Measurements from ENCODE around the gene PHF21A. TPM values are rescaled to one million over a fixed set of nuclear protein-coding genes. Genes with fewer than 3 reads are reported as not detected.
"Not testable (repeated sequence)": the region's sequence is repeated elsewhere in the genome, so short reads cannot be mapped to it uniquely, and the experiment has no call there.

PHF21A gene
- total RNA-seq, 1 donor from 2014 or later, result 17.2 TPM

- no peak for ATAC-seq
Observed at GRCh38 chr11:46026606-46027293, 94.5 kb downstream of the PHF21A start.

GRCh38 chr11:46020084-46020599 is 101.1 kb downstream of the PHF21A start:
- ATAC-seq, result no peak

- ATAC-seq, result no peak
Observed at GRCh38 chr11:46018651-46019050, 102.6 kb downstream of the PHF21A start.

GRCh38 chr11:46017341-46017740 is 103.9 kb downstream of the PHF21A start:
- ATAC-seq, result no peak

GRCh38 chr11:46015941-46016340 is 105.3 kb downstream of the PHF21A start:
- no peak for ATAC-seq

- ATAC-seq, result not testable (repeated sequence)
Observed at GRCh38 chr11:46014168-46014567, 107.1 kb downstream of the PHF21A start.

- no peak for ATAC-seq
Observed at GRCh38 chr11:46012185-46012584, 109.1 kb downstream of the PHF21A start.

- ATAC-seq, result no peak
Observed at GRCh38 chr11:46010100-46010499, 111.2 kb downstream of the PHF21A start.

- ATAC-seq, result no peak
Observed at GRCh38 chr11:46009647-46010046, 111.6 kb downstream of the PHF21A start.

- ATAC-seq, result peak; percentile 73
Observed at GRCh38 chr11:46006418-46007070, 114.7 kb downstream of the PHF21A start.

- ATAC-seq, result no peak
Observed at GRCh38 chr11:46003572-46003971, 117.7 kb downstream of the PHF21A start.

GRCh38 chr11:46002189-46002588 is 119.1 kb downstream of the PHF21A start:
- ATAC-seq, result no peak

- no peak for ATAC-seq
Observed at GRCh38 chr11:46001448-46001914, 119.8 kb downstream of the PHF21A start.

- ATAC-seq, result peak; percentile 53
Observed at GRCh38 chr11:45997599-45997998, 123.7 kb downstream of the PHF21A start.

- no peak for ATAC-seq
Observed at GRCh38 chr11:45995342-45995734, 125.9 kb downstream of the PHF21A start.

- peak; percentile 37 for ATAC-seq
Observed at GRCh38 chr11:45994371-45995341, 126.6 kb downstream of the PHF21A start.

GRCh38 chr11:45993531-45994001 is 127.7 kb downstream of the PHF21A start:
- no peak for ATAC-seq

- ATAC-seq, result no peak
Observed at GRCh38 chr11:45988921-45989320, 132.3 kb downstream of the PHF21A start.

GRCh38 chr11:45985212-45985611 is 136.0 kb downstream of the PHF21A start:
- no peak for ATAC-seq

- no peak for ATAC-seq
Observed at GRCh38 chr11:45984192-45984591, 137.1 kb downstream of the PHF21A start.

- ATAC-seq, result no peak
Observed at GRCh38 chr11:45983471-45983845, 137.8 kb downstream of the PHF21A start.

- peak; percentile 62 for ATAC-seq
Observed at GRCh38 chr11:45982656-45983470, 138.4 kb downstream of the PHF21A start.
